Neural progenitor cell (in vitro differentiated cells): ENCODE results near the gene IFT122.

Source experiments
- CTCF ChIP-seq: fragments of 200-600 bp; sonication (generic); IDR thresholded peaks from 2 replicates; pipeline ENCODE4 v1.5.1; 2017; ENCODE audit warnings: antibody characterized with exemption, mild to moderate bottlenecking
- EZH2 ChIP-seq: fragments of 200-600 bp; sonication (generic); IDR thresholded peaks from 2 replicates; pipeline ENCODE4 v1.6.1; 2017; ENCODE audit warnings: antibody characterized with exemption, mild to moderate bottlenecking, moderate library complexity
- EZH2phosphoT487 ChIP-seq: fragments of 200-600 bp; sonication (generic); IDR thresholded peaks from 2 replicates; pipeline ENCODE4 v1.6.1; 2017; ENCODE audit warnings: antibody characterized with exemption

GRCh38 chr3:129467932-129468331 lies 27.9 kb downstream of the IFT122 start:
- TF ChIP-seq EZH2 (no peak), CTCF (no peak), EZH2phosphoT487 (no peak)
